IPS-NIHi7 (cell line): ENCODE data around the gene ATP1A1.

ENCODE experiments used
- DNase-seq: peaks from one replicate; pipeline ENCODE4 v3.0.0; 2012; ENCODE audit warnings: mixed read lengths; ENCODE audit errors: extremely low spot score

ATP1A1 gene

DNA sequence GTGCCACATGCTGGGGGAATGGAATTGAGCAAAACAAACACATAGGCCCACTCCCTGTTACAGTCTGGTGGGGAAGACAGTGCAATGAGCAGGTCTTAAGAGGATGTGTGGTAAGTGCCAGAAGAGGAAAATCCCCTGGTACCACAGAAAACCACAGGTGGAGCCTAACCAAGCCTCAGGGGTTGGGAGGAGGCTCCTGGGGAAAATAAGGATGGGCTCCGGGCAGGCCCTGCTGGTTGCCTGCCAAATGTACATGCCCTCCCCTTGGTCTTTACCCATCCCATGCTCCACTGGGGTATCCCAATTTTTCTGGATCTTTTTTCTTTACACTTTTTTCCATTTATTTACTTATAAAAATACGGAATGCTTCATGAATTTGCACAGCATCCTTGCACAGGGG is 40.4 kb downstream of the ATP1A1 start:
- no peak for DNase-seq

DNA sequence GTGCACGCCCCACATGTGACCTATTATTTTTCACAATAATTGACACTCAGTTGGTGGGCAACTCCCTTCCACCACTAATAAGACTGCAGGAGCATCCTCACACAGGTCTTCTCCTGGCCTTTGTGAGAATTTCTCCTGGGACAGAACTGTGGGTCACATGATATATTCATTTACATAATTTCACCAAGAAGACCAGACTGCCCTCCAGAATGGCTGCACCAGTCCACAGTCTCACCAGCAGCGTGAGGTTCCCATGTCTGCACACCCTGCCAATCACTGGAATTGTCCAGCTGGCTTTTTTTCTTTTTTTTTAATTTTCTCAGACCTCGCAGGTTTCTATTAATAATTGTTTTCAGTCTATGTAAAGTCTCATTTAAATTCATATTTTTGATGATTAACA is 41.3 kb downstream of the ATP1A1 start:
- DNase-seq = no peak

DNA sequence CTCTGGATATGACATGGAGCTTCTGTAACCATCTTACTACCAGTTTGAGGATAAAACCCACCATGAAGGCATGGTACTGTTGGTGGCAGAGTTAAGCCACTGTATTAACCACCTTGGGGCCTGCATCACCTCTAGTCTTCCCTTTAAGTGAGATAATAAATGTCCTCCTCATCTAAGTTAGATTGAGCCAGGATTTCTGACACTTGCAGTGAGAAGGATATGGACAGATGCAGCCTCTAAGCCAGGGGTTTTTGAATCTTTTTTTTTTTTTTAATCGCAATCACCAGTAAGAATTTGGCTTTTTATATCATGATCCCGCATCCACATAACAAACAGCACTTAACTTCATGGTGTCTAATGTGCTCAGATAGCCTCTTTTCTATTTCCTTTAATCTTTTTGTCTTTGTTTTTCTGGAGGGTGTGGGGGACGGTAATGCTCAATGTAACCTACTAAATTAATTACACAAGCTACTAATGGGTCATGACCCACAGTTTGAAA is 42.2 kb downstream of the ATP1A1 start:
- DNase-seq = no peak

DNA sequence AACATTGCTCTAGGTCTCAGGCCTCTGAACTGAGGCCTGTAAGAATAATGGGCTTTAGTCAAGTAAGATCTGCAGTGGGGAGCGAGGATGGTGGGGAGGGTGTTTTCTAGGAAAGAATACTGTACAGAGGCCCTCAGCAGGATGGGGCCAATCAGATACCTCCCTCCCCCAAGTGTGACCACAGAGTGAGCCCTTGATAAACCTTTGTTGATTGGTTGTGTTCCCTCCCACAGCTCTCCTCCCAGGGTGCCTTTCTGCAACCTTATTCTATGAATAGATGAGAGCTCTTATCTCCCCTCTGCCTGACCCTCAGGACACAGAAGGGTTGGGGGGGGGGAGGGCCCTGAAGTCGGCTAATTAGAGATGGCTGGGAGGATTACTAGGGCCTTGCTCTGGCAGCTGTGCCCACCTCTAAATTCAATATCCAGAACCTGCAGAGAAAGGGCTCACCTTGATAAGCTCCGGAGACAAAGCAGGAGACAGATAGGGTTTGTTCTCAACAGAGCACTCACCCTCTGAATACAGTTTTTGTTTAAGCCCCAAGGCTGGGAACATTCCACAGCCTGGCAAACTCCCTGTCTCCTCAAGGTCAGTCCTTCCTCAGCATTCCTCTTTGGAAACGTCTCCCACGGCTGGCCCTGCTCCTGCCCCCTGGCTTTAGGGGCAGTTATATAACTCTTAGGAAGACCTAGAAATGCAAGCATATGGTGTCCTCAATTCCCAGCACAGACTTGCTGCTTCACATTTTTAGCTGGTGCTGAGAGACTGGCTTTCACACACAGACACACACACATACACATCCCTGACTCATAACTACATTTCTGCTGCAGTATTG is 42.9 kb downstream of the ATP1A1 start:
- no peak for DNase-seq

DNA sequence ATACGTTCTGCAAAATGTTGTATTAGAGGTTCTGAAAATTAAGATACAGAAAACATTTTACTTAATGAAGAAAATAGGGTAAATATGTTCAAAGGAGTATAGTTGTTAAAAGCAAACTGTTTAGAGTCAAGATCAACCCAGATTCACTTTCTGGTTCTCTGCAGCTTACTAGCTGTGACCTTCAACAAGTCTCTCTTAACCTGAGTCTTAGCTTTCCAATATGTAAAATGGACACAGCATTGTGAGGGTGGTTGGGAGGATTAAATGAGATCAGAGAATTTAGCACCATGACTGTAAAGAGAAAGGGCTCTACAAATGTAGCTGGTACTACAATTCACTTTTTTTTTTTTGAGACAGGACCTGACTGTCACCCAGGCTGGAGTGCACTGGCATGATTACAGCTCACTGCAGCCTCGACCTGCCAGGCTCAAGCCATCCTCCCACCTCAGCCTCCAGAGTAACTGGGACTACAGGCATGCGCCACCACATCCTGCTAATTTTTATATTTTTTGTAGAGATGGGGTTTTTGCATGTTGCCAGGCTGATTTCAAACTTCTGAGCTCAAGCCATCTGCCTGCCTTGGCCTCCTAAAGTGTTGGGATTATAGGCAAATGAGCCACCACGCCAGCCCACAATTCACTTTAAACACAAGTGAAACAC is 43.9 kb downstream of the ATP1A1 start:
- no peak for DNase-seq

- DNase-seq = no peak
Observed at GRCh38 chr1:116417678-116418077, 44.6 kb downstream of the ATP1A1 start.

DNA sequence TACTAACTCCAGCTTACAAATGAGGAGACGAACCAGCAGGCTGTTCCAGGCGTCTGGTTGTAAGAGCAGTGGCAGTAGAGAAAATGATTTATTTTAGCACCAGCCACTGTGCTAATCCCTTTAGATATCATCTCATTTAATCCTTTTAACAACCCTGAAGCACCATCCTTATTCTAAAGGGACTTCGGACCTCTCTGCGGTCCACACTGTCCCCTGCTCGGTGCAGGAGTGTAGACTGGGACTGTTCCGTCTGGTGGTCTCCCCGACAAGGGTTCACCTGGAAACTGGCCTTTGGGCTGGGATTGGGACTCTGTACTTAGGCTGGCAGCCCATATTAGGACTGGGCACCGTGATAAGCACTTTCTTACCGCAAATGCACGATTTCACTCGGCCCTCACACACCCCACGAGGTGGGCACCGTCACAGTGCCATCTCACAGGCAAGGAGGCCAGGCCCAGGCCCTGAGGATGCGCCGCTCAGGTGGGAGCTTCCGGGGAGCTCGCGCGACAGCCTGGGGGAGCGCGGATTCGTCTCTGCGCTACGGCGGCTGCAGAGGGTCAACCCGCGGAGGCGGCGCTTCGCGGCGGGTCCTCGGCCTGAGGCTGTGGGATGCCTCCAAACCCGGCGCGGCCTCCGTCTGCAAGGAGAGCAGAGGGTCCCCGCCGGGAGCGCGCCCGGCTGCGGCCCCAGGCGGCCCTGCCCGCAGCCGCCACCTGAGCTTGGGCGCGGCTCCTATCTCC is 45.2 kb downstream of the ATP1A1 start:
- peak; percentile 83 for DNase-seq

- DNase-seq = no peak
Observed at GRCh38 chr1:116420417-116421200, 47.6 kb downstream of the ATP1A1 start.

DNA sequence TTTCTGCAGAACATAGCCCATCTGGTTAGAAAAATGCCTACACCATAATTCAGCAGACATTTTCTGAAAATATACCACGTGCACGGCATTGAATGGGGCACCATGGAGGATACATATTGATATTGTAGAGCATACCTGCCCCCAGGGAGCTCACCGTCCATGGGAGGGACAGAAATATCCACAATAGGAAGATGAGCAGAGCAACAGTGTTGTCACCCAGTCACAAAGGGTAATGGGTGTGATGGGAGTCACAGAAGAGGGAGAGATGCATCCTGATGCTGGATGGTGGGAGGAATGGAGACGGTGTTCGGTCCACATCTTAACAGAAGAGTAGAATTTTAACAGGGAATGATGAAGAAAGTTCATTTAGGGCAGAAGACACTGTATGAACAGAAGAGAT is 51.4 kb downstream of the ATP1A1 start:
- DNase-seq = no peak

DNA sequence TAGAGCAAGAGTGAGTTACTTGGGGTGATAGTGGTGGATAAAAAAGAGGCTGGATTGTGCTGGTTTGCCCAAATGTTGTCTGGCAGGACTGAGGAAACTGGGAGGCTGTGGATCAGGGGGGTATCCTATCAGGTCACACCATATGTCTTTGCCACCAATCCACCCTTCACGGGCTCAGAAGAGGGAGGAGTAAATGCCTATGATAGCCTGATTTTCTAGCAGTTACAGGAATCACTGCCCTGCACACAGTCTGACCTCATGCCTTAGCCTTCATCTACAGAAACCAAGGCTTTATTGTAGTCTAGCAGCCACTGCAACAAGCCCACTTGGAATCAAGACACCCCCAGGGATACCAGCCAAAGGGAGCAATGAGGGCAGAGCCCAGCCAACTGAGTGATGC is 51.8 kb downstream of the ATP1A1 start:
- DNase-seq = no peak

GRCh38 chr1:116425987-116426386 is 52.9 kb downstream of the ATP1A1 start:
- DNase-seq = no peak

DNA sequence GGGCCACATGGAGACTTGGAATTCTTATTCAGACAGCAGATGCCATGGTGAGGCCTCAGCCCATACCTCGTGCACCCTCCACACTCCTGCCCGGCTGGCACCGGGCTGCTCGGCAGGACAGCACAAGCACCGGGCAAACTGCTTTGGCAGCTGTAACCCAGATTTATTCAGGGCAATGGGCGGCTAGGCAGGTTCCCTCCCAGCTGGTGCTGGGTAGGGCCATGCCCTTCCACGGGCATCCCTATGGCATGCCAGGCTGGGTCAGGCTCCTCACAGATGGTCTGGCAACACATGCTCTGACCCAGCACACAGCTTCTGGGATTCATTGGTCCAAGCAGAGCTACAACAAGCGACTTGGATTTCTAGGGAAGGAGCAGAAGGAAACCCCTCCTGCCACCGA is 53.4 kb downstream of the ATP1A1 start:
- DNase-seq = no peak

DNA sequence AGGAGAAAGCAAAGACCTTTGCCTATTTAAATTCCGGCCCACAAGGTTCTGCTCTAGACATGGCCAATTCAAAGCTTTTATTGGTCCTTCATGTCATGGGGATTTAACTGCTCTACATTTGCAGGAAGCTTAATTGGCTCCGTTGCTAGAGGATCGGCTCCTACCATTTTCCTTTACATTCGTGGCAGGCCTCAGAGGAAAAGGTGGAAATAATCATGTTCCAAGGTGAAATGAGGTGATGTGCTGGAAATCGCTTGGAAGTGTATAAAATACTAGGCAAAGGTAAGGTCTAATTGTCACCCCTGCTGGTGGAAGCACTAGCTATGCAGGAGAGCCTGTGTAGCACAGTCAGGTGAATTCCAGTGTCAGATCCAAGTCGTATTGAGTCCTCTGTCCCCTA is 55.5 kb downstream of the ATP1A1 start:
- DNase-seq = no peak

GRCh38 chr1:116429821-116430374 is 56.9 kb downstream of the ATP1A1 start:
- DNase-seq = no peak

GRCh38 chr1:116431870-116432500 is 58.9 kb downstream of the ATP1A1 start:
- DNase-seq = no peak

- DNase-seq = no peak
Observed at GRCh38 chr1:116432655-116433265, 59.7 kb downstream of the ATP1A1 start.

- no peak for DNase-seq
Observed at GRCh38 chr1:116433275-116434257, 60.5 kb downstream of the ATP1A1 start.

DNA sequence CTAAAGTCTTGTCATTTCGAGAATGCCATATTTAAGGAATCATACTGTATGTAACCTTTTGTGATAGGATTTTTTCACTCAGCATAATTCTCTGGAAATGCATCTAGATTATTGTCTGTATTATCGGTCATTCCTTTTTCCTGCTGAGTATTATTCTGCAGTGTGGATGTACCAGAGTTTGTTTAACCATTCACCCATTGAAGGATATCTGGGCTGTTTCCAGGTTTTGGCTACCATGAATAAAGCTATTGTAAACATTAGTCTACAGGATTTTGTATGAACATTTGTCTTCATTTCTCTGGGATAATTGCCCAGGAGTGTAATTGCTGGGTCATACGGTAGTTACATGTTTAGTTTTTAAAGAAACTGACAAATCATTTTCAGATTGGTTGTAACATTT is 61.8 kb downstream of the ATP1A1 start:
- no peak for DNase-seq
